OCI-LY3 (cell line): ENCODE results near the gene SASS6.

ENCODE experiments used
- EZH2phosphoT487 ChIP-seq: fragments of 200-600 bp; shearing (Covaris generic); IDR thresholded peaks from 2 replicates; pipeline ENCODE4 v1.6.1; 2018; ENCODE audit warnings: antibody characterized with exemption, mixed run types, low read depth
- TF ChIP-seq, protein P1 (sequence below): fragments of 200-600, 300-600 bp; sonication (generic); IDR thresholded peaks from 2 replicates; pipeline ENCODE4 v1.5.1; 2014; ENCODE audit warnings: antibody characterized with exemption, low read length, low read depth

DNA sequence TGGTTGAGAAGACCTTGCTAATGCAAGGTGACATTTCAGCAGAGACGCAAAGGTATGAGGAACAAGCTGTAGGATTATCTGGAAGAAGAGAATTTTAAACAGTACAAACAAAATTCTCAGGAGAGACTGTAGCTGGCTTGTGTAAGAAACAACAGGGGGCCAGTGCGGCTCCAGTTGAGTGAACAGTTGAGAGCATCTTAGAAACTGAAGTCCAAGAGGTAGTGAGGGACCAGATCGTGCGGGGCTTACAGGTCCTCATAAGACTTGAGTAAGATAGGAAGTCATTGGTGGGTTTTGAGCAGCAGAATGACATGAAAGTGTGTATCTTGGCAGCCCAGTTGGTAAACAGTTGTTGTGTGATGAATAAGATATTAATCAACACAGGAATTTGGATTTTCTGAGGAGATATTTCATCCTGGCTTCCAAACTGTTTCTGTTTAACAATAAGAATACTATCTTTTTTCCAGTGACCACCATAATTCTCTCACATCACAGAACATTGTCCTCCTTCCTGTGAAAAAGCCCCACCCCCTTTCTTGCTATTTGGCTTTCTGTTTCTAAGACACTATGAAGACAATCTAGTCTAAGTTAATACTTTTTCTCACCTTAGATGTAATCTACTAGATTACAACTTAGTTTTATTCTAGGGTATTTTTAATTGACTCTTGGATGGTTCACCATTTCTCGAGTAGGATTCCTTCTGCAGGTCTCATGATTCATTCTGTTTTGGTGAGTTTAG lies 62.4 kb downstream of the SASS6 start:
- TF ChIP-seq, protein P1, sequence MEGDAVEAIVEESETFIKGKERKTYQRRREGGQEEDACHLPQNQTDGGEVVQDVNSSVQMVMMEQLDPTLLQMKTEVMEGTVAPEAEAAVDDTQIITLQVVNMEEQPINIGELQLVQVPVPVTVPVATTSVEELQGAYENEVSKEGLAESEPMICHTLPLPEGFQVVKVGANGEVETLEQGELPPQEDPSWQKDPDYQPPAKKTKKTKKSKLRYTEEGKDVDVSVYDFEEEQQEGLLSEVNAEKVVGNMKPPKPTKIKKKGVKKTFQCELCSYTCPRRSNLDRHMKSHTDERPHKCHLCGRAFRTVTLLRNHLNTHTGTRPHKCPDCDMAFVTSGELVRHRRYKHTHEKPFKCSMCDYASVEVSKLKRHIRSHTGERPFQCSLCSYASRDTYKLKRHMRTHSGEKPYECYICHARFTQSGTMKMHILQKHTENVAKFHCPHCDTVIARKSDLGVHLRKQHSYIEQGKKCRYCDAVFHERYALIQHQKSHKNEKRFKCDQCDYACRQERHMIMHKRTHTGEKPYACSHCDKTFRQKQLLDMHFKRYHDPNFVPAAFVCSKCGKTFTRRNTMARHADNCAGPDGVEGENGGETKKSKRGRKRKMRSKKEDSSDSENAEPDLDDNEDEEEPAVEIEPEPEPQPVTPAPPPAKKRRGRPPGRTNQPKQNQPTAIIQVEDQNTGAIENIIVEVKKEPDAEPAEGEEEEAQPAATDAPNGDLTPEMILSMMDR = no peak
- no peak for TF ChIP-seq EZH2phosphoT487
